GM12878 (cell line): Measurements from ENCODE around the gene ITCH. TPM values are rescaled to one million over a fixed set of nuclear protein-coding genes. Genes with fewer than 3 reads are reported as not detected.

Experiments
- ATAC-seq: fragments of 200-7000 bp; cut with Tn5 transposase; 3 replicates; pipeline ENCODE4 v1.9.1; 2020; ENCODE audit warnings: mild to moderate bottlenecking, moderate library complexity
- BruUV-seq: library from RNA; stranded (reverse); fragments of 400-500 nt; replicated peaks from 2 replicates; lab custom pipeline; 2021; lab: Mats Ljungman, UMichigan
- CTCF ChIA-PET: fragments of 300-600 bp; sonication (Branson Sonifier 250); formaldehyde crosslinking; extraction: SDS; loops from one replicate; lab custom pipeline; 2021; ENCODE audit warnings: inconsistent platforms; lab: Yijun Ruan, JAX
- POLR2A ChIA-PET: fragments of 350-600 bp; formaldehyde crosslinking; extraction: SDS; loops from one replicate; lab custom pipeline; 2021; ENCODE audit warnings: inconsistent platforms; lab: Charles Lee
- RAD21 ChIA-PET: fragments of 300-600 bp; sonication (Branson Sonifier 250); formaldehyde crosslinking; loops from one replicate; lab custom pipeline; 2023; ENCODE audit warnings: antibody characterized with exemption; ENCODE audit not compliant: unreplicated experiment; lab: Charles Lee
- SMC1A ChIA-PET: fragments of 300-600 bp; sonication (Branson Sonifier 250); formaldehyde crosslinking; loops from one replicate; lab custom pipeline; 2023; ENCODE audit not compliant: unreplicated experiment, uncharacterized antibody; lab: Charles Lee
- DNase-seq: peaks from one replicate; pipeline ENCODE4 v3.0.0-alpha.2; 2011; ENCODE audit warnings: low read depth, low spot score
- FAIRE-seq: peaks from 3 replicates; lab custom pipeline; 2011; peaks lifted over from hg19 to GRCh38; lab: Jason Lieb, UNC
- H2AFZ ChIP-seq: 2 replicates; pipeline ENCODE4 v1.6.0; 2011; ENCODE audit warnings: low read depth, low read length, control low read depth; ENCODE audit not compliant: control insufficient read depth
- H3K27ac ChIP-seq: 2 replicates; pipeline ENCODE4 v1.5.1; 2011; ENCODE audit warnings: control low read depth; ENCODE audit not compliant: control insufficient read depth, insufficient read depth
- H3K27me3 ChIP-seq, 2 experiments: replicated peaks in 1 of 2; 2 replicates each; pipeline versions ENCODE4 v1.6.0 to v1.6.1; 2011; ENCODE audit warnings: low read length in 1 of 2; ENCODE audit not compliant: control insufficient read depth in 2 of 2, insufficient read depth in 2 of 2
- H3K36me3 ChIP-seq, 2 experiments: 2 replicates each; pipeline ENCODE4 v1.5.1; 2011; ENCODE audit warnings: low read length in 1 of 2; ENCODE audit not compliant: control insufficient read depth in 2 of 2, insufficient read depth in 2 of 2
- H3K4me1 ChIP-seq: 2 replicates; pipeline ENCODE4 v1.6.1; 2011; ENCODE audit warnings: mild to moderate bottlenecking, low read length, moderate library complexity, mixed read lengths; ENCODE audit not compliant: control insufficient read depth, insufficient read depth
- H3K4me2 ChIP-seq: 2 replicates; pipeline ENCODE4 v1.6.0; 2011; ENCODE audit warnings: control low read depth; ENCODE audit not compliant: control insufficient read depth, insufficient read depth
- H3K4me3 ChIP-seq: fragments of 200-600 bp; sonication (generic); 2 replicates; pipeline ENCODE4 v1.5.1; 2016
- H3K79me2 ChIP-seq: 2 replicates; pipeline ENCODE4 v1.6.0; 2011; ENCODE audit warnings: low read length; ENCODE audit not compliant: control insufficient read depth, insufficient read depth
- H3K9ac ChIP-seq: 2 replicates; pipeline ENCODE4 v1.8.0; 2011; ENCODE audit warnings: low read length, control low read depth, mixed read lengths; ENCODE audit not compliant: control insufficient read depth, insufficient read depth
- H3K9me3 ChIP-seq: replicated peaks from 3 replicates; pipeline ENCODE4 v1.5.1; 2011; ENCODE audit warnings: mild to moderate bottlenecking, low read length; ENCODE audit not compliant: control insufficient read depth, insufficient read depth
- H4K20me1 ChIP-seq: 2 replicates; pipeline ENCODE4 v1.6.0; 2011; ENCODE audit not compliant: control insufficient read depth, insufficient read depth
- IRF5 ChIP-seq: fragments of 450-650 bp; IDR thresholded peaks from 2 replicates; pipeline ENCODE4 v1.6.1; 2017; ENCODE audit warnings: borderline replicate concordance
- LARP7 ChIP-seq: fragments of 450-650 bp; IDR thresholded peaks from 2 replicates; pipeline ENCODE4 v1.6.1; 2017; ENCODE audit warnings: mild to moderate bottlenecking
- WGBS: methylation state at CpG from one replicate; pipeline ENCODE4 v1.1.6; 2016; ENCODE audit warnings: low lambda C conversion rate; ENCODE audit not compliant: insufficient replicate concordance, insufficient coverage; ENCODE audit errors: missing lambda C conversion rate; 5-methylcytosine and 5-hydroxymethylcytosine counted together
- in situ Hi-C: fragments of 300-500 bp; cut with MboI; formaldehyde crosslinking; loops from 9 replicates; pipeline ENCODE4 v1.14.3; 2018; ENCODE audit warnings: mixed read lengths
- intact Hi-C: fragments of 100-400 bp; cut with micrococcal nuclease; formaldehyde crosslinking; loops from one replicate; pipeline ENCODE4 v1.14.2; 2022; ENCODE audit not compliant: unreplicated experiment
- polyA plus RNA-seq, 11 experiments: library from polyadenylated mRNA; depleted of rRNA in 4 of 11; unstranded in 6 of 11; stranded (reverse) in 5 of 11; fragments of >200 nt; fragmentation: Nextera tagmentation in 4 of 11; fragmentation: Illumina TruSeq in 1 of 11; extraction: Ambion mirVana in 4 of 11; extraction: Trizol in 1 of 11; gene quantifications; 1 replicate in 1 of 11; 2 replicates in 10 of 11; pipeline versions ENCODE4 v1.2.1 to v1.2.3, GENCODE V29; 2011 to 2016; ENCODE audit warnings: inconsistent platforms in 2 of 11, missing spikeins in 2 of 11, low read depth in 1 of 11
- total RNA-seq, 4 experiments: library from RNA; depleted of rRNA in 3 of 4; stranded (reverse); fragments of >200 nt in 3 of 4; fragmentation: Illumina TruSeq in 1 of 4; extraction: Trizol in 1 of 4; gene quantifications; 2 replicates each; pipeline versions ENCODE4 v1.2.1 to v1.2.3, GENCODE V29; 2013 to 2021

The ITCH gene
- total and polyA plus RNA-seq, 10 of the 15 experiments (the other 5 are each of a cell fraction or from before 2014, with no cell fraction given), result 7.5 to 46.1 (median 21.5) TPM

DNA sequence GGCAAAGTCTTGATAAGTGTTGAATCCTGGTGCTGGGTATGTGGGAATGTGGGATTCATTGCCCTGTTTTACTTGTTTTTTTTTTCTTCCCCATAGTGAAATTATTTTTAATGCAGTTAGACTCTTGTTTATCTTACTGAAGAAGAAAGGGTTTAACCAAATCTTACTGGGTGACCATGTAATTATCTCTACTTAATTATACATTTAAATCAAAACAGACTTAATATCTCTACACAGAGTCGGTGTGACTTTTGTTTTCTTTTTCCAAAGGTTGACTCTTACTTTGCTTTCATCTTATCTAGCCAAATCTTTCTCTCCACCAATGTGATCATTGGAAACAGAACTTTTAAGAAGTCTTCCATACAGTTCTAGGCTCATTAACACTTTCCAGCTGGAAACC, 85.4 kb downstream of the ITCH start:
- intact Hi-C loops, result no loop called here
- peaks cover 1 to 20% of the 10 kb centered on the region in 2 experiments for H3K36me3 ChIP-seq
- 92% methylated on average over 1 of the region's 1 CpG for WGBS

More for the DNA sequence above, 85.4 kb downstream of the ITCH start:
- no peak overlapping the region for H3K4me2 ChIP-seq
- TF ChIP-seq IRF5 (no peak), LARP7 (no peak)
- TF ChIP-seq, all 136 proteins: peak for 0
- H3K4me1 ChIP-seq, result no peaks in the 10 kb centered on the region
- SMC1A ChIA-PET, result no interaction called here
- no peaks in the 10 kb centered on the region for H4K20me1 ChIP-seq
- RAD21 ChIA-PET, result no interaction called here
- DNase-seq (no peak), ATAC-seq (no peak), FAIRE-seq (no peak)
- POLR2A ChIA-PET, result no interaction called here
- no TSS peak for BruUV-seq
- no peak overlapping the region for H2AFZ ChIP-seq
- no peaks in the 10 kb centered on the region for H3K9me3 ChIP-seq
- no peaks in the 10 kb centered on the region for H3K79me2 ChIP-seq
- no peaks in the 10 kb centered on the region for H3K27me3 ChIP-seq
- CTCF ChIA-PET, result no interaction called here
- no peak overlapping the region for H3K27ac ChIP-seq
- no peak overlapping the region for H3K4me3 ChIP-seq
- in situ Hi-C loops, result no loop called here
- no peak overlapping the region for H3K9ac ChIP-seq
